ENCODE data around the gene TBKBP1.
A peak's percentile ranks its signal among the peaks of the same experiment; 100 is the strongest.

Gene TBKBP1

GRCh38 chr17:47727704-47728036 is 33.7 kb downstream of the TBKBP1 start:
- H3K4me2 ChIP-seq, result peak overlapping the region; percentile 51
- peaks cover 47% of the 10 kb centered on the region for H3K4me1 ChIP-seq
- H4K20me1 ChIP-seq, result no peaks in the 10 kb centered on the region
- no peaks in the 10 kb centered on the region for H3K9me3 ChIP-seq
- no peak for TF ChIP-seq Cebpa-rat (IDR thresholded peaks at IDR 0.05)
- 0 out of 2 replicates have a peak overlapping the region, but pooled peaks have one; percentile 44 for H3K27ac ChIP-seq
- no peaks in the 10 kb centered on the region for H3K36me3 ChIP-seq
- H3K9ac ChIP-seq, result 0 out of 2 replicates have a peak overlapping the region, but pooled peaks have one; percentile 38
- no peak overlapping the region for H3K4me3 ChIP-seq
- H3K27me3 ChIP-seq, result no peaks in the 10 kb centered on the region

DNA sequence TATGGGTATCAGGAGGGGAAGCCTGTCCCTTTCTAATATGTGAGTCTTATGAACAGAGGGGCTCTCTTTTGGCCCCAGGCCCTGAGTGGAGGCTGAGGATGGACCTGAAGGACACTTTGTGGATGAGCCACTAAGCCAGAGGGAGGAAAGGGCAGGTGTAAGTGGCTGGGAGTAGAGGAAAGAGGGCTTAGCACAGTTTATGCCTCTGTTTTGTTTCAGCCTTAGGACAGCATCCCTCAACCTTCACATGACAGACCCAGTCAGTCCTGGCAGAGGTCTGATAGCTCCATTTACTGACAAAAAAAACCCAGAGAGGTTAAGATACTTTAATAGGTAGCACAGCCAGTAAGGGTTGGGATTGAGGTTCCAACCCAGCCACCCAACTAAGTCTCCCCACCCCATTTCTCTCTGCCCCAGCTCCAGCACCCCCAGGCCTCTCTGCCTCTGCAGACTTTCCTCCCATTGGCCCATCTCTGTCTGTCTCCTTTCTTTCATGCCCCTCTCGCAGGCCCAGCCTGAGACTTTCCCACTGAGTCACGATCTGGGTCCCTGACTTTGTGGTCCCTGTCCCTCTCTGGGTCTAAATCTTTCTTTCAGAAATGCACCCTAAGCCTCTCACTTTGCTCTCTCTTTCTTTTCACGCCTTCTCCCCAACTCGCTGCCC is 34.4 kb downstream of the TBKBP1 start:
- H3K9ac ChIP-seq, result no peak overlapping the region
- no peaks in the 10 kb centered on the region for H3K36me3 ChIP-seq
- H3K9me3 ChIP-seq, result no peaks in the 10 kb centered on the region
- no peaks in the 10 kb centered on the region for H4K20me1 ChIP-seq
- H3K27ac ChIP-seq, result no peak overlapping the region
- H3K4me3 ChIP-seq, result no peak overlapping the region
- H3K4me2 ChIP-seq, result 0 out of 2 replicates have a peak overlapping the region, but pooled peaks have one; percentile 51
- TF ChIP-seq Cebpa-rat (IDR thresholded peaks at IDR 0.05), result no peak
- H3K27me3 ChIP-seq, result peaks cover 2% of the 10 kb centered on the region
- H3K4me1 ChIP-seq, result peaks cover 50% of the 10 kb centered on the region

- no peak for TF ChIP-seq Cebpa-rat (IDR thresholded peaks at IDR 0.05)
- H3K27ac ChIP-seq, result no peak overlapping the region
- H3K4me3 ChIP-seq, result no peak overlapping the region
- H3K36me3 ChIP-seq, result no peaks in the 10 kb centered on the region
- peaks cover 61% of the 10 kb centered on the region for H3K4me1 ChIP-seq
- H3K27me3 ChIP-seq, result peaks cover 13% of the 10 kb centered on the region
- no peak overlapping the region for H3K9ac ChIP-seq
- H3K9me3 ChIP-seq, result no peaks in the 10 kb centered on the region
- H4K20me1 ChIP-seq, result no peaks in the 10 kb centered on the region
- H3K4me2 ChIP-seq, result no peak overlapping the region
Measured at GRCh38 chr17:47729476-47729875, 35.5 kb downstream of the TBKBP1 start.

DNA sequence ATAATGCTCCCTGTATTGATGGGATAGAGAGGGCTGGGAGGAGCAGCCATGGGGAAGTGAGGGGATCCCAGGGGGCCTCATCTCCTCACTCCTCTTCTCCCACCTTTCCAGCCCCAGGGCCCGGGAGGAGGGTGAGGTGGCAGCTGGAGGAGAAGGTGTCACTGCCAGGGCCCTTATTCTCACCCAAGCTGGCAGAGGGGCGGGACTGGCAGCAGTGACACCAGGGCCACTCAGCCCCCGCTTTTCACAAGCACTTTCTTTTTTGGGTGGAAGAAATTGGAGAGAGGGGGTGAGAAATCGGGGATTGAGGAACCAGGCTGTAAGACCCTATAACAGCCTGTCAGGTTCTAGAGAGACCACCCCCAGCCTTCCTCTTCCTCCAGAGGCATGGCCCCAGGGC is 36.7 kb downstream of the TBKBP1 start:
- Histone ChIP-seq H3K4me3 (no peak overlapping the region), H4K20me1 (no peaks in the 10 kb centered on the region), H3K27ac (no peak overlapping the region), H3K4me2 (0 out of 2 replicates have a peak overlapping the region, but pooled peaks have one; percentile 1), H3K9me3 (no peaks in the 10 kb centered on the region), H3K36me3 (no peaks in the 10 kb centered on the region), H3K9ac (no peak overlapping the region), H3K4me1 (peaks cover 66% of the 10 kb centered on the region), H3K27me3 (peaks cover 25% of the 10 kb centered on the region)
- no peak for TF ChIP-seq Cebpa-rat (IDR thresholded peaks at IDR 0.05)

DNA sequence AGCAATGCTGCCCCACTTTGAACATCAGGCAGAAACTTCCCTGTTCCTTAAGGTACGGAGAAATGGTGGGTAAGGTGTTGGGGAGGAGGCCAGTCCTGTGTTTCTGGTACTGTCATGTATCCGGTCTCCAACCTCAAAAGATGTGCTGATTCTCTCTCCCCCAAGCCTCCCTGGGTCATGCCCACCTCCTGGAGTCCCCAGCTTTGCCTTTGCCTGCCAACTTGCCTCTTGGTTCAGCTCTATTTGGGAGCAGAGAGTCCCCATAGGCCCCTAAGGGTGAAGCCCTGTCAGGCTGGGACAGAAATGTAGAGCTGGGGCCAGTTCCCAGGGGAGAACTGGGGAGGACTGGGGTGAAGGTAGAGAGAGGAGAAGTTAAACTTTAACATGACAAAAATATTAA is 37.4 kb downstream of the TBKBP1 start:
- H3K27me3 ChIP-seq, result peaks cover 26% of the 10 kb centered on the region
- H3K36me3 ChIP-seq, result no peaks in the 10 kb centered on the region
- peaks cover 67% of the 10 kb centered on the region for H3K4me1 ChIP-seq
- no peaks in the 10 kb centered on the region for H3K9me3 ChIP-seq
- no peak for TF ChIP-seq Cebpa-rat (IDR thresholded peaks at IDR 0.05)
- H3K4me3 ChIP-seq, result no peak overlapping the region
- H3K9ac ChIP-seq, result no peak overlapping the region
- no peaks in the 10 kb centered on the region for H4K20me1 ChIP-seq
- H3K4me2 ChIP-seq, result peak overlapping the region; percentile 42; the same call in 1 of the 2 replicates
- no peak overlapping the region for H3K27ac ChIP-seq

DNA sequence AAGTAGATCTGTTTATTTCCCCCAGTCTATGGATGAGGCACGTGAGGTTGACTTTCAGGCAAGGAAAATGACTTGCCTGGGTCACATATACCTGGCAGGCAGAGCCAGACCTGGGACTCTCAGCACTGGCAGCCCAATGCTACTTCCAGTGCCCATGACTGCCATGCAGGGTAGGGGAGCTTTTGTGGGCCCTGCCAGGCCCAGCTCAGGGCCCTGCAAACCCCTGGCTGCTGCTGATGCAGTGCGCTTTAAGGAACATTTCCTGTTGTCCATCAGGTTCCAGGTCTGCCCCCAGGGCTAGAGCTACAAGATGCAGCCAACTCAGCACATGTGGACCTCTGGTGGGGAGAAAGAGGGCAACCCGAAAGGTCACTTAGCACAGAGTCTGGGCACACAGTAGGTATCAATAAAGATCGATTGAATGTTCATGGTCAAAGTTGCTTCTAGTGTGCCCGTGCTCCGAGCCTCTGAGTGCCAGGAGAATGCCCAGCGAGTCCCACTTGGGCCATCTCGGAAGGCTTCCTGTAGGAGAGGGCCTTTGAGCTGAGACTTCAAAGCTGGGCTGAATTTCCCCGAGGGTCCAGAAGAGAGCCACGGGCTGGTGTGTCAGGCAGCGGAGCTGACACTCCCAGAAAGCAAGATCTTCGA is 38.6 kb downstream of the TBKBP1 start:
- H3K27me3 ChIP-seq, result peaks cover 26% of the 10 kb centered on the region
- no peaks in the 10 kb centered on the region for H3K9me3 ChIP-seq
- peak overlapping the region; percentile 91 for H3K4me2 ChIP-seq
- peaks cover 65% of the 10 kb centered on the region for H3K4me1 ChIP-seq
- no peaks in the 10 kb centered on the region for H3K36me3 ChIP-seq
- no peak overlapping the region for H3K4me3 ChIP-seq
- no peak overlapping the region for H3K9ac ChIP-seq
- no peaks in the 10 kb centered on the region for H4K20me1 ChIP-seq
- no peak for TF ChIP-seq Cebpa-rat (IDR thresholded peaks at IDR 0.05)
- H3K27ac ChIP-seq, result no peak overlapping the region

DNA sequence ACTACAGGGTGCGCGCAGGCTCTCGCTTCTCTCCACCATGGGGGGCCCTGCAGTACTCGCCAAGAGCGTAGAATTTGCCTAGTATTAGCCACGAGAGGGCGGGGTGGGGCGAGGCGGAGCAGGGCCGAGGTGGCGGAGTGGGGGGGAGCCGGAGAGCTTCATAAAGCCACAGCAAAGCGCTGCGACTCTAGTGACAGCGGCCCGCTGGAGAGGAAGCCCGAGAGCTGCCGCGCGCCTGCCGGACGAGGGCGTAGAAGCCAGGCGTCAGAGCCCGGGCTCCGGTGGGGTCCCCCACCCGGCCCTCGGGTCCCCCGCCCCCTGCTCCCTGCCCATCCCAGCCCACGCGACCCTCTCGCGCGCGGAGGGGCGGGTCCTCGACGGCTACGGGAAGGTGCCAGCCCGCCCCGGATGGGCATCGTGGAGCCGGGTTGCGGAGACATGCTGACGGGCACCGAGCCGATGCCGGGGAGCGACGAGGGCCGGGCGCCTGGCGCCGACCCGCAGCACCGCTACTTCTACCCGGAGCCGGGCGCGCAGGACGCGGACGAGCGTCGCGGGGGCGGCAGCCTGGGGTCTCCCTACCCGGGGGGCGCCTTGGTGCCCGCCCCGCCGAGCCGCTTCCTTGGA is 39.2 kb downstream of the TBKBP1 start, which contains the start of gene TBX21:
Gene TBX21, plus strand, starts transcription at position 190 of the 627 bp plus-strand sequence. Its CDS starts 219 bp downstream, at position 409.
- Histone ChIP-seq H3K4me1 (peaks cover 59% of the 10 kb centered on the region), H3K27ac (peak within 1 kb of the TSS; percentile 68), H3K9ac (peak within 1 kb of the TSS; percentile 76), H3K4me3 (peak within 1 kb of the TSS; percentile 77), H3K9me3 (no peaks in the 10 kb centered on the region), H3K36me3 (no peaks in the 10 kb centered on the region), H3K27me3 (peaks cover 26% of the 10 kb centered on the region), H4K20me1 (no peaks in the 10 kb centered on the region), H3K4me2 (peak within 1 kb of the TSS; percentile 91)
- TF ChIP-seq Cebpa-rat (IDR thresholded peaks at IDR 0.05), result no peak

DNA sequence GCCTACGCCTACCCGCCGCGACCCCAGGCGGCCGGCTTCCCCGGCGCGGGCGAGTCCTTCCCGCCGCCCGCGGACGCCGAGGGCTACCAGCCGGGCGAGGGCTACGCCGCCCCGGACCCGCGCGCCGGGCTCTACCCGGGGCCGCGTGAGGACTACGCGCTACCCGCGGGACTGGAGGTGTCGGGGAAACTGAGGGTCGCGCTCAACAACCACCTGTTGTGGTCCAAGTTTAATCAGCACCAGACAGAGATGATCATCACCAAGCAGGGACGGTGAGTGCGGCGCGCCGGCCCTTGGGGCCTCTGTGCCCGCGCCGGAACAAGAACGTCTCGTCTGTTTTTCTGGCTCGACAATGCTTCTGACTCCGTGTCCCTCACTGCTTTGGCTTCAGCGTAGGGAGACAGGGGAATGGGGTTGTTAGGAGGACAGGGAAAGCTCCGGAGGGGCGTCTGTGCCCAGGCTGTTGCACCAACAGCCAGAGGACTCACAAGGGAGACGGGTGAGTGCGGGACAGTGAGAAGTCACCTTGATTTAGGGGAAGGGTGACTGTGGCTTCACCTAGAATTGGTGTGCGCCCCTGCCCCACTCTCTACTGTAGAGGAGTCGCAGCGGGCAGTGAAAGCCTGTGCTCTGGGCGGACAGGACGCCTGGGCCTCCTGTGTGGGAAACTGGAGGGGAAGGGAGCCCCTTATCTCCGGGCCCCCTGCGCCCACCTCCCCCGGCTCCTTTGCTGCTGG is 39.9 kb downstream of the TBKBP1 start:
- Histone ChIP-seq H3K36me3 (no peaks in the 10 kb centered on the region), H3K4me2 (peak overlapping the region; percentile 91), H3K4me1 (peaks cover 59% of the 10 kb centered on the region), H3K9me3 (no peaks in the 10 kb centered on the region), H3K27me3 (peaks cover 26% of the 10 kb centered on the region), H3K9ac (peak overlapping the region; percentile 76), H4K20me1 (no peaks in the 10 kb centered on the region), H3K4me3 (peak overlapping the region; percentile 77), H3K27ac (peak overlapping the region; percentile 68)
- TF ChIP-seq Cebpa-rat (IDR thresholded peaks at IDR 0.05), result no peak

GRCh38 chr17:47735139-47735464 is 41.1 kb downstream of the TBKBP1 start:
- Histone ChIP-seq H3K4me1 (peaks cover 66% of the 10 kb centered on the region), H4K20me1 (no peaks in the 10 kb centered on the region), H3K9me3 (no peaks in the 10 kb centered on the region), H3K36me3 (no peaks in the 10 kb centered on the region), H3K27me3 (peaks cover 26% of the 10 kb centered on the region), H3K27ac (no peak overlapping the region), H3K4me3 (no peak overlapping the region), H3K9ac (no peak overlapping the region), H3K4me2 (peak overlapping the region; percentile 91)
- no peak for TF ChIP-seq Cebpa-rat (IDR thresholded peaks at IDR 0.05)

Data from BLaER1 (cell line).